Measurements from ENCODE around the gene ALOX12B.

ALOX12B gene

GRCh38 chr17:8087075-8087951 is at the start of gene ALOX12B:
TSS of gene ALOX12B (minus strand) at chr17:8087716. CDS start at chr17:8087442, 274 bp downstream.
- no peak for DNase-seq

DNA sequence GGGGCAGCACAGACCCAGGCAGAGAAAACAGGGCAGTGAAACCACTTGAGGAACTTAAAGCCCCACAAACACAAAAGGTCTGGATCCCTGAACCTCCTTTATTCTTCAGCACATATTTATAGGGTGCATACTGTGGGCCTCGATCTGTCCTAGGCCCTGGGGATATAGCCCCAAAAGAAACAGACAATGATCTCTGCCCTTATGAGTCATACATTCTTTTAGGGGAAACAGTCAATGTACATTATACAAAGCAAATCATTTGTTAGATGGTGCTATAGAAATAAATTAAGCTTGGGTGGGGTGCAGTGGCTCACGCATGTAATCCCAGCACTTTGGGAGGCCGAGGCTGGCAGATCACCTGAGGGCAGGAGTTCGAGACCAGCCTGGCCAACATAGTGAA is 46.4 kb upstream of the ALOX12B start:
- DNase-seq, result no peak

DNA sequence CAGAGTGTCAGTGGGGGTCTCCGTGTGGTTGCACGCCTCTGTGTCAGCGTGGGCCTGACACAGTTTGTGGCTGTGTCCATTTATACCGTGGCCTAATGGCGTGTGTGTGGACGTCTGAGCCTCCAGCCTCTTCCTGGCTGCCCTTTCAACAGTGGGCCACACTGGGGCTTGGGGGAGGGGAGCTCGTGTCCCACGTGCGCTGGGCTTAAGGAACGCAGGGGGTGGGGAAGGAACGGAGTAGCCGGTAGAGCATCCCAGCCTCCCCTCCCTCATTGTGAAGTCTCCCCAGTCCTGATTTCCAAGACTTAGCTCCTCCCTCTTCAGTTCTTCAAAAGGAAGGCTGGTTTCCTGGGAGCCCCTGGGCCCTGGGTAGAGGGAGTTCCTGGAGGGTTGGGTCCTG is 45.9 kb upstream of the ALOX12B start:
- no peak for DNase-seq

DNA sequence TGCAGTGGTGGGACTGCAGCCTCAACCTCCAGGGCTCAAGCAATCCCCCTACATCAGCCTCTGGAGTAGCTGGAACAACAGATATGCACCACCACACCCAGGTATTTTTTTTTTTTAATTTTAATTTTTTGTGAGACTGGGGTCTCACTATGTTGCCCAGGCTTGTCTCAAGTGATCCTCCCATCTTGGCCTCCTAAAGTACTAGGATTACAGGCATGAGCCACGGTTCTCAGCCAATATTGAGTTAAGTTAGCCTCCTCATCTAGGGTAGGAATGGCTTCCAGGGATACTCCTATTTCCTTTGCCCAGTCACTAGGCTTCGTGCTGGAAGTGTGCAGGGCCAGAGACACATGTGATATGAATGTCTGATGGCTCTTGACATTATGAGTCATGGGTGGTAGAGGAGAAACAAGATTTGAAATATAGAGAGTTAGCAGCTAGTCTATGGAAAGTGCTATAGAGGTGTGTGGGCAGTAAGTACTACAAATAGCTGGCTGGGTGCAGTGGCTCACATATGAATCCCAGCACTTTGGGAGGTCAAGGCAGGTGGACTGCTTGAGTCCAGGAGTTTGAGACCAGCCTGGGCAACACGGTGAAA is 44.4 kb upstream of the ALOX12B start:
- DNase-seq, result no peak

DNA sequence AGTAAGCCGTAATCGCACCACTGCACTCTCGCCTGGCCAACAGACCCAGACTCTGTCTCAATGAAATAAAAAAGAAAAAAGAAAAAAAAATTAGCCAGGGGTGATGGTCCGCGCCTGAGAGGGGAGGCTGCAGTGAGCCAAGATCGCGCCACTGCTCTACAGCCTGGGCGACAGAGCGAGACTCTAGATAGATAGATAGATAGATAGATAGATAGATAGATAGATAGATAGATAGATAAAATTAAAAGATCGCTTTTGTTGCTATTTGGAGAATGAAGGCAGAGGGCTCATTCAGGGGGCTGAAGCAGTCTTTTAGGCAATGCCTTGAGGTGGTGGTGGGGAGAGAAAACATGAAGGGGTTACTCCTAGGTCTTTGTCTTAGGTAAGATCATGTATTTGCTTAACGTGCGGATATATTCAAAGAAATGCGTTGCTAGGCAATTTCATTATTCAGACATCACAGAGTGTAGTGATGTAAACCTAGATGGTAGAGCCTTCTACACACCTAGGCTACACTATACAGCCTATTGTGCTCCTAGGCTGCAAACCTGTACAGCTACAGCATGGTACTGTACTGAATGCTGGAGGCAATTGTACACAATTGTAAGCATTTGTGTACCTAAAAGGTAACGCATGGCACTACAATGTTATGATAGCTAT is 40.7 kb upstream of the ALOX12B start:
- DNase-seq, result no peak

DNA sequence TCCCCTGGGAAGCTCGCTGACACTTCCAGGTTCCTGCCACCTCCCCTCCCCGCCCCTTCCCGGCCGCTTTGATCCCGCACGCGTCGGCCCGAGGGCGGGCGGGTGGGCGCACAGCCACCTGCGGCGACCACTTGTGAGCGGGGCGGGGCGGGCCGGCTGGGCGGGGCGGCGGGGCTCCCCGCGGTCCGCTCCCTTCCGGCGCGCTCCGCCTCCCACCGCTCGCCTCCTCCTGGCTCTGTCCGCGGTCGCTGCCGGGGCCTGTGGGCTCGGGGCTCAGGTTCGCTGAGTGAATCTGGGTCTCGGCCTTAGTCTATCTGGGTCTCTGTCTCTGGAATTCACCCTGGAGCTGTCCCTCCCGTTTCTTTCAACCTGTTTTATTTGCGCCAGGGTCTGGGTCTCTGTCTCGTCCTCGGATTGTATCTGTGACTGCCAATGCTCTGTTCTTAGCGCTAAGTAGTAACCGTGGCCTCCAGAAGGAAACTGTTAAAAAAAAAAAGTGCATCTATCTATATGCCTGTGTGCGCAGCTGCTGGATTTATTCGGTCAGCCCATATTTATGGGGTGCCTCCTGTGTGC is 39.1 kb upstream of the ALOX12B start:
- DNase-seq, result peak in 1 of 4 experiments; percentile 22

DNA sequence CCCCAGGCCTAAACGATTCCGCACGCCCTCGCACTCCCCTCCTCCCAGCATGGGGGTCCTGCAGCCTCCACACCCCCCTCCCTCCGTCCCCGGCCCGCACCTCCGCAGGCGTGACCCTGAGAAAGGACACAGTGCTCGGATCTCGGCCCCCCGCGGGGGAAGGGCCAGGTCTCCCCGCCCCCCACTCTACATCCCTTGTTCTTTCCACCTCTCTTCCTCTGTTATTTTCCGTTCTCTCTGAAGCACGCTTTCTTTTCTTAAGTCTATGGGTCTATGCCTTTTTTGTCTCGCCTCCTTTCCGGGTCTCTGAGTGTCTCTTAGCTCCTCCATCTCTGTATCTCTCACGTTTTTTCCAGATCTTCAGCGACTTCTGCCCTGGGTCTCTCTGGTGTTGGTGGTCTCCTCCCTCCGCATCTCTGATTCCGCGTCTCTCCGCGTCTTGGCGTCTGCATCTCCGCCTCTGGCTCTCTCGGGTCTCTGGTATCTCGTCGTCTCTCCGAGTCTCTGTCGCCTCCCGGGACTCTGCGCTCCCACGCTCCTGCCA is 38.5 kb upstream of the ALOX12B start:
- no peak for DNase-seq

DNA sequence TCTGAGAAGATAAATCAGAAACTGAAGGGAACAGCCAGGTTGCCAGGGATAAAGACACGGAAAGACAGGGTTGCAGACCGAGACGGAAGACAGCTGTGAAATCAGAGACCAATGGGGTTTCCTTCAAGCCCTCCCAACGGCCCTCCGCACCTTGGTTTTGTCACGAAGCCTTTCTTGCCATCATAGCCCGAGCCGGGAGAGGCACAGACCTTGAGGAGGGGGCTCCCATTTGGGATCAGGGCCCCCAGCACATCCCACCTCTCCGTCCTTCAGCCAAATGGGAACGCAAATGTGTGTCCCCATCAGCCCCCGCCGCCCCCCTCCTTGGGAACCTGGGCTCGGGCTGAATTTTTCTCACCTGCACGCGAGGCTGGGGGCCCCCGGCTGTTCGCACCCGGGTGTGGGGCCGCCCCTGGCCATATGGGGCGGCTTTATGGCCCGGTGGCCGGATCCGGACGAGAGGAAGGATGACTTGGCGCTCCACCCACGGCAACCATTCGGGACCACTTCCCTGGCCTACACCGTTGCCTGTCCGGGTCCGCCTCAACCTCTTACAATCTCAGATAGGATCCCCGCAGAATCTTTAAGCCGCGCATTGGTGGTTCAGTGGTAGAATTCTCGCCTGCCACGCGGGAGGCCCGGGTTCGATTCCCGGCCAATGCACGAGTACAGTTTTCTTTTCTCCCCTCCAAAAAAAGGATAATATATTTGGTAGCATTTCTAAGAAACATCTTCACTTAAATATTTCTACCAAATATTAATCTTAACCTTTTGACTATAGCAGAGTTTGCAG is 37.8 kb upstream of the ALOX12B start:
- peak; percentile 55 to 92 (median 80) for DNase-seq

DNA sequence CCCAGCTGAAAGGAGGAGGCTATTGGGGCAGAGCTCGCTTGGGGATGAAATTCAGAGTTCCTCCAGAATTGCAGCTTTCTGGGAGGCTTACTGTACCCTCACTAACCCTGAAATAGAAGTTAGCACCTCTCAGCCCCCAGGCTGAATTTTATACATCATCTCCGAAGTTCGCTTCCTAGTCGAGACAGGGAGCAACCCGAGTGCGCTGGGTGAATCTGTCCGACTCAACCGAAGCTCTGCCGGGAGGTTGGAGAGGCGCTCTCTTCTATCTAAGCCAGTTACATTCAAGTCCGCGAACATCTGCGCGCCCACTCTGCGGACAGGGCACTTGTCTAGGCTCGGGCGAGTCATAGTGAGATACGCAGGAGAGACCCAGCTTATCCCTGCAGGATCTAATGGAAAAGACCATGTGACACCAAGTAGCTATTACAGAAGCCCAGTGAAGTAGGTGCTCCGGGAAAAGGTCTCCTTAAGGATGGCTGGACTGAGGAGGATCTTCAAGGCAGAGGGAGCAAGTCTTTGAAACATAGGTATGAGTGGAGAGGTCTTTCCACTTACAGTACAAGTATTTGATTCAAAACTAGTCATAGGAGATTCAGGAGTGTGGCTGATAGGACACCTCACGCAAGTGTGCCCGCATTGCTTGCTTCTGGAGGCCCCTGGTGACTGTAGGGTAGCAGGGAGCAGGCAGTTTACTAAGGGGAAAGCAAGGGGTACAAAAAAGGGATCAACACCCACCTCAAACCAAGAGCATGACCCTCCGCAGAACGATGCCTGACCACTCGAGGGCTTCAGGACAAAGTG is 37.0 kb upstream of the ALOX12B start:
- DNase-seq, result no peak

DNA sequence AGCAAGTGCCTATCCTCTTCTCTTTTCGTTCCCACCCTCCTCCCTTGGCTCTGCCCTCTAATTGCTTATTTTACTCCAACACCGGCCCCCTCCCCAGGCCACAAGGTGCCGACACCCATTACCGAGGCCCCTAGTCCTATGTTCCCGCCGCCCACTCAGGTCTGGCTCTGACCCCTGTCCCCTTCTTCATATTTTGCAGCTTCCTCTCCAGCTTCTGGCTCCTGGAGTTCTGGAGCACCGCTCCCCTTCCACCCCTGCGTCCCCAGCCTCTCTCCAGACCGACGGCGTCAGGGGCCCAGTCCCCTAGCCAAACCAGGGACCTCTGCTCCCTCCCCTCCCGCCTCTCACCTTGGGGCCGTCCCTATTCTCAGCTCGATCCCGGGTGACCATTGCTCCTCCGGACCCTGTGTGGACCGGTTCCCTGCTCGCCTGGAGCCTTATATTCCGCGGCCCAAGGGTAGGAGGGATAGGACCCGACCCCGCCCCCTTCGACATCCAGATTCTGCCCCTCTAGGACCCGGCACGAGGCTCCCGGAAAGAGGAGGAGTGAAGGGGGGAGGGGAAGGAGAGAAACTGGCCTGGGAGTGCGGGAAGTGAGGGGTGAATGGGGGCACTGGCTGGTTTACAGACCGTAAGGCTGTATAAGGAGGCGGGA is 36.3 kb upstream of the ALOX12B start, which contains the start of gene HES7:
HES7 (minus strand) TSS at position 412 of the 655 bp plus-strand sequence; CDS start at position 390, 22 bp downstream.
- DNase-seq, result no peak

DNA sequence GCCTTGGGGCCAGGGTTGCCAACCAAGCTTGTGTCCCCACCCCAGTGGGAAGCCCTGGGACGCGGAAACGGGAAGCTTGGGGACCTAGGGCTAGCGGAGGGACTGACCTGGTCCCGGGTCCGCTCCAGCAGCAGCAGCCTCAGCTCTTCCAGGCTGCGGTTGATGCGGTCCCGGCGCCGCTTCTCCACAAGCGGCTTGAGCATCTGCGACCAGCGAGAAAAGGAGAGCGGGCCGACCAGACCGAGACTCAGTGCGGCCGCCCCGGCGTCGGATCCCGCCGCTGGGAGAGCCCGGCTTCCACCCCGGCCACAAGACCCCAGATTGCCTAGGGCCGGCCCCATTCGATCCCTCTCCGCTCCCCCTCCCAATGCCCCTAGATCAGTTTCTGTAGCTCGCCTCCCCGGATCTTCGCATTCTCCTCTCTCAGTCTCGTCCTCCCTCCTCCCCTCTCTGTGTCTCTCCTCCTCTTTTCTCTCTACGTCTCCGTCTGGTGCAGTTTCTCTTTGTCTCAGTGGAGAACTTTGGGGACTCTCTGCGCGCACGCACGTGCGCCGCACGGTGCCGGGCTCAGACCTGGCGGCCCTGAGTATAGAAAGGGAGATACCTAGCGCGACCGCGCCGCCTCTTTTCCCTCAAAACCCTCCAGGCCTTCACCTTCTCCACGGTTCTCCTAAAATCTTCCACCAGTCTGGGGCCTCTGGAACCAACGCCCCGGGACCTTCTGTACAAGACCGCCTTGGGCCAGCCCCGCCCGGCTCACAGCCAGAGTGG is 35.6 kb upstream of the ALOX12B start:
- peak in 1 of 4 experiments; percentile 21 for DNase-seq

GRCh38 chr17:8122422-8122923 is 35.0 kb upstream of the ALOX12B start:
- DNase-seq, result no peak

GRCh38 chr17:8121681-8122421 is 34.3 kb upstream of the ALOX12B start:
- peak in 1 of 4 experiments; percentile 15 for DNase-seq

DNA sequence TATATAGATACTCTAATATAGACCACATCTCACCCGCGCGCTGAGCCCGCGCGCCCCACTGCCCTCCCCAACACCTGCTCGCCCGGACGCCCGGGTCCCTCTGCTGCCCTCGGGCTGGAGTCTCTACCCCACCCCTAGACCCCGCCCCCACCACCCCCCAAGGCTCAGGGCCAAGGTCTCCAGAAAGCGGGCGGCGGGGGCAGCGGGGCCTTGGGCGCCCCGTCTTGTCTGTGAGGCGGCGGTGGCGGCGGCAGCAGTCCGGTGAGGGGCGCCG is 33.8 kb upstream of the ALOX12B start:
- no peak for DNase-seq

- peak in 2 of 4 experiments; percentile 55 to 75 for DNase-seq
Measured at GRCh38 chr17:8120520-8121406, 33.2 kb upstream of the ALOX12B start.

GRCh38 chr17:8119581-8120519 is 32.3 kb upstream of the ALOX12B start:
- DNase-seq, result peak; percentile 46 to 89 (median 70)
